Measurements from ENCODE around the gene HDAC1. TPM values are rescaled to one million over a fixed set of nuclear protein-coding genes. Genes with fewer than 3 reads are reported as not detected.

Gene HDAC1
- total and polyA plus RNA-seq, 2 of the 13 experiments (the other 11 are each of a cell fraction or from before 2014, with no cell fraction given): 93.5 to 189 TPM

DNA sequence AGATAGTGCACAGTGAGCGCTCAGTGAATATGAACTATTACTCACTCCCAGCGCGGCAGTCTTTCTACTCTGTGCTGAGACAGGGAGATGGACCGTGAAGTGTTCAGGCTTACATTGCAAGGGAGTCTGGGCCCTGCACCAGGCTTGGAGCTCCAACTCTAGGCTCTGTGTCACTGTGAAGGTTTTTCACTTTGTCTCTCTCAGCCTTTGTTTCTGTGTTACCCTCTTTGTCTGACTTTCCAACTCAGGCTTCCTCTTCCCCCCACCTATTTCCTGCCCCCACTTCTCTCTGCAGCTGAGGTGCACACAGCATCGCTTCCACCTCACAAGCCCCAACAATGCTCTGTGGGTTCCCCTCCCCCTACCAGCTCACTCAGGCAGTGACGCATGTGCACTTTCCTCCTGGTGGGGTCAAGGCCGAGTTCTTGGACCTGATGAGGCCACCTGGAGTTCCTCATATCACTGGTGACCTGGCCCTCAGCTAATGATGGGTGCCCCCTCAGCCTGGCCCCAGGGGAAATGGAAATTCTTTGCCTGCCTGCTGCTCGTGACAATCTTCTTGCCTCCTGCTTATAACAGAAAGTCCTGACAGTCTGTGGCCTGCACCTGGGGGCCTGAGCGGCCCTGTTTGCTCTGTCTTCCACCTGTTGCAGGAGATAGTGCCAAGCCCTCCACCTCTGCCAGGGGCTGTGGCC, 41.9 kb upstream of the HDAC1 start (continued):
- TF ChIP-seq, protein P1, sequence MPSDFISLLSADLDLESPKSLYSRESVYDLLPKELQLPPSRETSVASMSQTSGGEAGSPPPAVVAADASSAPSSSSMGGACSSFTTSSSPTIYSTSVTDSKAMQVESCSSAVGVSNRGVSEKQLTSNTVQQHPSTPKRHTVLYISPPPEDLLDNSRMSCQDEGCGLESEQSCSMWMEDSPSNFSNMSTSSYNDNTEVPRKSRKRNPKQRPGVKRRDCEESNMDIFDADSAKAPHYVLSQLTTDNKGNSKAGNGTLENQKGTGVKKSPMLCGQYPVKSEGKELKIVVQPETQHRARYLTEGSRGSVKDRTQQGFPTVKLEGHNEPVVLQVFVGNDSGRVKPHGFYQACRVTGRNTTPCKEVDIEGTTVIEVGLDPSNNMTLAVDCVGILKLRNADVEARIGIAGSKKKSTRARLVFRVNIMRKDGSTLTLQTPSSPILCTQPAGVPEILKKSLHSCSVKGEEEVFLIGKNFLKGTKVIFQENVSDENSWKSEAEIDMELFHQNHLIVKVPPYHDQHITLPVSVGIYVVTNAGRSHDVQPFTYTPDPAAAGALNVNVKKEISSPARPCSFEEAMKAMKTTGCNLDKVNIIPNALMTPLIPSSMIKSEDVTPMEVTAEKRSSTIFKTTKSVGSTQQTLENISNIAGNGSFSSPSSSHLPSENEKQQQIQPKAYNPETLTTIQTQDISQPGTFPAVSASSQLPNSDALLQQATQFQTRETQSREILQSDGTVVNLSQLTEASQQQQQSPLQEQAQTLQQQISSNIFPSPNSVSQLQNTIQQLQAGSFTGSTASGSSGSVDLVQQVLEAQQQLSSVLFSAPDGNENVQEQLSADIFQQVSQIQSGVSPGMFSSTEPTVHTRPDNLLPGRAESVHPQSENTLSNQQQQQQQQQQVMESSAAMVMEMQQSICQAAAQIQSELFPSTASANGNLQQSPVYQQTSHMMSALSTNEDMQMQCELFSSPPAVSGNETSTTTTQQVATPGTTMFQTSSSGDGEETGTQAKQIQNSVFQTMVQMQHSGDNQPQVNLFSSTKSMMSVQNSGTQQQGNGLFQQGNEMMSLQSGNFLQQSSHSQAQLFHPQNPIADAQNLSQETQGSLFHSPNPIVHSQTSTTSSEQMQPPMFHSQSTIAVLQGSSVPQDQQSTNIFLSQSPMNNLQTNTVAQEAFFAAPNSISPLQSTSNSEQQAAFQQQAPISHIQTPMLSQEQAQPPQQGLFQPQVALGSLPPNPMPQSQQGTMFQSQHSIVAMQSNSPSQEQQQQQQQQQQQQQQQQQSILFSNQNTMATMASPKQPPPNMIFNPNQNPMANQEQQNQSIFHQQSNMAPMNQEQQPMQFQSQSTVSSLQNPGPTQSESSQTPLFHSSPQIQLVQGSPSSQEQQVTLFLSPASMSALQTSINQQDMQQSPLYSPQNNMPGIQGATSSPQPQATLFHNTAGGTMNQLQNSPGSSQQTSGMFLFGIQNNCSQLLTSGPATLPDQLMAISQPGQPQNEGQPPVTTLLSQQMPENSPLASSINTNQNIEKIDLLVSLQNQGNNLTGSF (CRISPR knock-in tag; IDR thresholded peaks at IDR 0.05): no peak
- 0 out of 2 replicates have a peak, but pooled peaks have one; percentile 52 for TF ChIP-seq SRY (CRISPR knock-in tag; IDR thresholded peaks at IDR 0.05)
- TF ChIP-seq HDAC1 (CRISPR knock-in tag; IDR thresholded peaks at IDR 0.05): peak; percentile 98
- TF ChIP-seq DMAP1 (CRISPR knock-in tag; IDR thresholded peaks at IDR 0.05): peak; percentile 45; the same call in 1 of the 2 replicates
- TF ChIP-seq ZSCAN29 (CRISPR knock-in tag; conservative IDR thresholded peaks at IDR 0.05): peak; percentile 78
- TF ChIP-seq ZNF552 (CRISPR knock-in tag; IDR thresholded peaks at IDR 0.05; ENCODE audit: borderline replicate concordance): no peak
- TF ChIP-seq ZNF629 (CRISPR knock-in tag; conservative IDR thresholded peaks at IDR 0.05): peak; percentile 44; the same call in 1 of the 2 replicates
- TF ChIP-seq ZNF543 (CRISPR knock-in tag; IDR thresholded peaks at IDR 0.05): 0 out of 2 replicates have a peak, but pooled peaks have one; percentile 57
- peak; percentile 22; the same call in 1 of the 2 replicates for TF ChIP-seq ZFP37 (CRISPR knock-in tag; IDR thresholded peaks at IDR 0.05; ENCODE audit: borderline replicate concordance)
- TF ChIP-seq NFKB2 (CRISPR knock-in tag; IDR thresholded peaks at IDR 0.05; ENCODE audit: borderline replicate concordance): peak; percentile 76; the same call in 1 of the 2 replicates
- TF ChIP-seq, protein P2, sequence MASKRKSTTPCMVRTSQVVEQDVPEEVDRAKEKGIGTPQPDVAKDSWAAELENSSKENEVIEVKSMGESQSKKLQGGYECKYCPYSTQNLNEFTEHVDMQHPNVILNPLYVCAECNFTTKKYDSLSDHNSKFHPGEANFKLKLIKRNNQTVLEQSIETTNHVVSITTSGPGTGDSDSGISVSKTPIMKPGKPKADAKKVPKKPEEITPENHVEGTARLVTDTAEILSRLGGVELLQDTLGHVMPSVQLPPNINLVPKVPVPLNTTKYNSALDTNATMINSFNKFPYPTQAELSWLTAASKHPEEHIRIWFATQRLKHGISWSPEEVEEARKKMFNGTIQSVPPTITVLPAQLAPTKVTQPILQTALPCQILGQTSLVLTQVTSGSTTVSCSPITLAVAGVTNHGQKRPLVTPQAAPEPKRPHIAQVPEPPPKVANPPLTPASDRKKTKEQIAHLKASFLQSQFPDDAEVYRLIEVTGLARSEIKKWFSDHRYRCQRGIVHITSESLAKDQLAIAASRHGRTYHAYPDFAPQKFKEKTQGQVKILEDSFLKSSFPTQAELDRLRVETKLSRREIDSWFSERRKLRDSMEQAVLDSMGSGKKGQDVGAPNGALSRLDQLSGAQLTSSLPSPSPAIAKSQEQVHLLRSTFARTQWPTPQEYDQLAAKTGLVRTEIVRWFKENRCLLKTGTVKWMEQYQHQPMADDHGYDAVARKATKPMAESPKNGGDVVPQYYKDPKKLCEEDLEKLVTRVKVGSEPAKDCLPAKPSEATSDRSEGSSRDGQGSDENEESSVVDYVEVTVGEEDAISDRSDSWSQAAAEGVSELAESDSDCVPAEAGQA (IDR thresholded peaks at IDR 0.05; ENCODE audit: low read depth): peak; percentile 82
- TF ChIP-seq, protein P2 (CRISPR knock-in tag; IDR thresholded peaks at IDR 0.05; ENCODE audit: borderline replicate concordance): no peak
- TF ChIP-seq, protein P3, sequence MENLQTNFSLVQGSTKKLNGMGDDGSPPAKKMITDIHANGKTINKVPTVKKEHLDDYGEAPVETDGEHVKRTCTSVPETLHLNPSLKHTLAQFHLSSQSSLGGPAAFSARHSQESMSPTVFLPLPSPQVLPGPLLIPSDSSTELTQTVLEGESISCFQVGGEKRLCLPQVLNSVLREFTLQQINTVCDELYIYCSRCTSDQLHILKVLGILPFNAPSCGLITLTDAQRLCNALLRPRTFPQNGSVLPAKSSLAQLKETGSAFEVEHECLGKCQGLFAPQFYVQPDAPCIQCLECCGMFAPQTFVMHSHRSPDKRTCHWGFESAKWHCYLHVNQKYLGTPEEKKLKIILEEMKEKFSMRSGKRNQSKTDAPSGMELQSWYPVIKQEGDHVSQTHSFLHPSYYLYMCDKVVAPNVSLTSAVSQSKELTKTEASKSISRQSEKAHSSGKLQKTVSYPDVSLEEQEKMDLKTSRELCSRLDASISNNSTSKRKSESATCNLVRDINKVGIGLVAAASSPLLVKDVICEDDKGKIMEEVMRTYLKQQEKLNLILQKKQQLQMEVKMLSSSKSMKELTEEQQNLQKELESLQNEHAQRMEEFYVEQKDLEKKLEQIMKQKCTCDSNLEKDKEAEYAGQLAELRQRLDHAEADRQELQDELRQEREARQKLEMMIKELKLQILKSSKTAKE (CRISPR knock-in tag; IDR thresholded peaks at IDR 0.05; ENCODE audit: borderline replicate concordance): peak; percentile 82; the same call in 1 of the 2 replicates
- TF ChIP-seq MAZ (IDR thresholded peaks at IDR 0.05; ENCODE audit: borderline replicate concordance, low read depth, low read length): peak; percentile 42; the same call in 1 of the 2 replicates
- TF ChIP-seq MAZ (CRISPR knock-in tag; IDR thresholded peaks at IDR 0.05; ENCODE audit: low read depth): peak; percentile 47; the same call in 1 of the 2 replicates
- peak; percentile 51; the same call in 1 of the 2 replicates for TF ChIP-seq ZNF430 (CRISPR knock-in tag; IDR thresholded peaks at IDR 0.05)

Measured in HepG2 (cell line).